ENCODE data around the gene KRI1.

DNA sequence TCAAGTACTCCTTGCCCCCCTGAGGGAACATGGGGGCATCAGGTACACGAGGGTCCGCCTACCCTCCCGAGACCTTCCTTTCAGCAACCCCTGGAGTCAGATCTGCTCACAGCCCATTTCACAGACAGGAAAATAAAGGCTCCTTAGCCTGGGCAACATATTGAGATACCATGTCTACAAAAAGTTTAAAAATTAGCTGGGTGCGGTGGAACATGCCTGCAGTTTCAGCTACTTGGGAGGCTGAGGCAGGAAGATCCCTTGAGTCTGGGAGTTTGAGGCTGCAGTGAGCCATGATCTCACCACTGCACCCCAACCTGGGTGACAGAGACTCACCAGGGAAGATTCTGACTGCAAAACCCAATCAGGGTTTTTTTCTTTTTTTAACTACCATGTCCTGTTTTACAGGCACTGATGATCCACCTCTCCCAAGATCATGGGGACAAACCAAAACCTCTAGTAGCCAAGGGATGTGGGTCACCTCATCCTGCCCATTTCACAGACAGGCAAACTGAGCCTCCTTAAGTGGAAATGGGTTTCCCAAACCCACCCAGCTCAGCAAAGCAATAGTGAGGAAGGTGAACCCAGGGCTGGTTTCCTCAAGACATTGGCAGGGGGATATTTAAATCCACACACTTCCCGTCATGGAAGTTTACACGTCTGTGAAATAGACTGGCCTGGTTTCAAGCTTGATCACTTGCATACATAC, 9.4 kb upstream of the KRI1 start:
- TF ChIP-seq, protein P1, sequence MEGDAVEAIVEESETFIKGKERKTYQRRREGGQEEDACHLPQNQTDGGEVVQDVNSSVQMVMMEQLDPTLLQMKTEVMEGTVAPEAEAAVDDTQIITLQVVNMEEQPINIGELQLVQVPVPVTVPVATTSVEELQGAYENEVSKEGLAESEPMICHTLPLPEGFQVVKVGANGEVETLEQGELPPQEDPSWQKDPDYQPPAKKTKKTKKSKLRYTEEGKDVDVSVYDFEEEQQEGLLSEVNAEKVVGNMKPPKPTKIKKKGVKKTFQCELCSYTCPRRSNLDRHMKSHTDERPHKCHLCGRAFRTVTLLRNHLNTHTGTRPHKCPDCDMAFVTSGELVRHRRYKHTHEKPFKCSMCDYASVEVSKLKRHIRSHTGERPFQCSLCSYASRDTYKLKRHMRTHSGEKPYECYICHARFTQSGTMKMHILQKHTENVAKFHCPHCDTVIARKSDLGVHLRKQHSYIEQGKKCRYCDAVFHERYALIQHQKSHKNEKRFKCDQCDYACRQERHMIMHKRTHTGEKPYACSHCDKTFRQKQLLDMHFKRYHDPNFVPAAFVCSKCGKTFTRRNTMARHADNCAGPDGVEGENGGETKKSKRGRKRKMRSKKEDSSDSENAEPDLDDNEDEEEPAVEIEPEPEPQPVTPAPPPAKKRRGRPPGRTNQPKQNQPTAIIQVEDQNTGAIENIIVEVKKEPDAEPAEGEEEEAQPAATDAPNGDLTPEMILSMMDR (IDR thresholded peaks at IDR 0.05) = no peak
- TF ChIP-seq POLR2AphosphoS5 (IDR thresholded peaks at IDR 0.05) (no peak), POLR2A (IDR thresholded peaks at IDR 0.05; ENCODE audit: low read depth) (no peak)

Measured in esophagus muscularis mucosa (tissue), 3 donors.